ENCODE data around the gene PCNX2. TPM values are rescaled to one million over a fixed set of nuclear protein-coding genes. Genes with fewer than 3 reads are reported as not detected.

The PCNX2 gene
- total and polyA plus RNA-seq, 2 experiments from 2014 or later, result 42.9 to 88.3 TPM

- no peaks in the 10 kb centered on the region for H3K27me3 ChIP-seq (ENCODE audit: insufficient read depth)
- Mint-ChIP-seq H3K27ac (peak overlapping the region; percentile 75), H3K9me3 (no peaks in the 10 kb centered on the region), H3K4me1 (peaks cover 42% of the 10 kb centered on the region), H3K36me3 (ENCODE audit: low read depth) (peaks cover 41% of the 10 kb centered on the region), H3K4me3 (no peak overlapping the region), H3K27me3 (ENCODE audit: insufficient read depth, low read depth, poor library complexity) (no peaks in the 10 kb centered on the region)
- H2AFZ ChIP-seq, result no peak overlapping the region
- H3F3A ChIP-seq (replicated peaks; ENCODE audit: low read depth), result no peaks in the 10 kb centered on the region
- no peaks in the 10 kb centered on the region for H3K9me2 ChIP-seq (ENCODE audit: insufficient read depth)
- DNase-seq (ENCODE audit: low spot score) (no peak), ATAC-seq (no peak)
- peaks cover 38% of the 10 kb centered on the region for H3K4me1 ChIP-seq (ENCODE audit: insufficient read depth)
- TF ChIP-seq ZNF114 (CRISPR knock-in tag; IDR thresholded peaks at IDR 0.05), result no peak
- TF ChIP-seq, protein P1, sequence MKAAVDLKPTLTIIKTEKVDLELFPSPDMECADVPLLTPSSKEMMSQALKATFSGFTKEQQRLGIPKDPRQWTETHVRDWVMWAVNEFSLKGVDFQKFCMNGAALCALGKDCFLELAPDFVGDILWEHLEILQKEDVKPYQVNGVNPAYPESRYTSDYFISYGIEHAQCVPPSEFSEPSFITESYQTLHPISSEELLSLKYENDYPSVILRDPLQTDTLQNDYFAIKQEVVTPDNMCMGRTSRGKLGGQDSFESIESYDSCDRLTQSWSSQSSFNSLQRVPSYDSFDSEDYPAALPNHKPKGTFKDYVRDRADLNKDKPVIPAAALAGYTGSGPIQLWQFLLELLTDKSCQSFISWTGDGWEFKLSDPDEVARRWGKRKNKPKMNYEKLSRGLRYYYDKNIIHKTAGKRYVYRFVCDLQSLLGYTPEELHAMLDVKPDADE (IDR thresholded peaks at IDR 0.05), result no peak
- TF ChIP-seq STAT1 (IDR thresholded peaks at IDR 0.05; ENCODE audit: unreplicated experiment), result no peak
- no peak for TF ChIP-seq CREB1 (CRISPR knock-in tag; IDR thresholded peaks at IDR 0.05; ENCODE audit: low read depth)
- TF ChIP-seq, protein P2, sequence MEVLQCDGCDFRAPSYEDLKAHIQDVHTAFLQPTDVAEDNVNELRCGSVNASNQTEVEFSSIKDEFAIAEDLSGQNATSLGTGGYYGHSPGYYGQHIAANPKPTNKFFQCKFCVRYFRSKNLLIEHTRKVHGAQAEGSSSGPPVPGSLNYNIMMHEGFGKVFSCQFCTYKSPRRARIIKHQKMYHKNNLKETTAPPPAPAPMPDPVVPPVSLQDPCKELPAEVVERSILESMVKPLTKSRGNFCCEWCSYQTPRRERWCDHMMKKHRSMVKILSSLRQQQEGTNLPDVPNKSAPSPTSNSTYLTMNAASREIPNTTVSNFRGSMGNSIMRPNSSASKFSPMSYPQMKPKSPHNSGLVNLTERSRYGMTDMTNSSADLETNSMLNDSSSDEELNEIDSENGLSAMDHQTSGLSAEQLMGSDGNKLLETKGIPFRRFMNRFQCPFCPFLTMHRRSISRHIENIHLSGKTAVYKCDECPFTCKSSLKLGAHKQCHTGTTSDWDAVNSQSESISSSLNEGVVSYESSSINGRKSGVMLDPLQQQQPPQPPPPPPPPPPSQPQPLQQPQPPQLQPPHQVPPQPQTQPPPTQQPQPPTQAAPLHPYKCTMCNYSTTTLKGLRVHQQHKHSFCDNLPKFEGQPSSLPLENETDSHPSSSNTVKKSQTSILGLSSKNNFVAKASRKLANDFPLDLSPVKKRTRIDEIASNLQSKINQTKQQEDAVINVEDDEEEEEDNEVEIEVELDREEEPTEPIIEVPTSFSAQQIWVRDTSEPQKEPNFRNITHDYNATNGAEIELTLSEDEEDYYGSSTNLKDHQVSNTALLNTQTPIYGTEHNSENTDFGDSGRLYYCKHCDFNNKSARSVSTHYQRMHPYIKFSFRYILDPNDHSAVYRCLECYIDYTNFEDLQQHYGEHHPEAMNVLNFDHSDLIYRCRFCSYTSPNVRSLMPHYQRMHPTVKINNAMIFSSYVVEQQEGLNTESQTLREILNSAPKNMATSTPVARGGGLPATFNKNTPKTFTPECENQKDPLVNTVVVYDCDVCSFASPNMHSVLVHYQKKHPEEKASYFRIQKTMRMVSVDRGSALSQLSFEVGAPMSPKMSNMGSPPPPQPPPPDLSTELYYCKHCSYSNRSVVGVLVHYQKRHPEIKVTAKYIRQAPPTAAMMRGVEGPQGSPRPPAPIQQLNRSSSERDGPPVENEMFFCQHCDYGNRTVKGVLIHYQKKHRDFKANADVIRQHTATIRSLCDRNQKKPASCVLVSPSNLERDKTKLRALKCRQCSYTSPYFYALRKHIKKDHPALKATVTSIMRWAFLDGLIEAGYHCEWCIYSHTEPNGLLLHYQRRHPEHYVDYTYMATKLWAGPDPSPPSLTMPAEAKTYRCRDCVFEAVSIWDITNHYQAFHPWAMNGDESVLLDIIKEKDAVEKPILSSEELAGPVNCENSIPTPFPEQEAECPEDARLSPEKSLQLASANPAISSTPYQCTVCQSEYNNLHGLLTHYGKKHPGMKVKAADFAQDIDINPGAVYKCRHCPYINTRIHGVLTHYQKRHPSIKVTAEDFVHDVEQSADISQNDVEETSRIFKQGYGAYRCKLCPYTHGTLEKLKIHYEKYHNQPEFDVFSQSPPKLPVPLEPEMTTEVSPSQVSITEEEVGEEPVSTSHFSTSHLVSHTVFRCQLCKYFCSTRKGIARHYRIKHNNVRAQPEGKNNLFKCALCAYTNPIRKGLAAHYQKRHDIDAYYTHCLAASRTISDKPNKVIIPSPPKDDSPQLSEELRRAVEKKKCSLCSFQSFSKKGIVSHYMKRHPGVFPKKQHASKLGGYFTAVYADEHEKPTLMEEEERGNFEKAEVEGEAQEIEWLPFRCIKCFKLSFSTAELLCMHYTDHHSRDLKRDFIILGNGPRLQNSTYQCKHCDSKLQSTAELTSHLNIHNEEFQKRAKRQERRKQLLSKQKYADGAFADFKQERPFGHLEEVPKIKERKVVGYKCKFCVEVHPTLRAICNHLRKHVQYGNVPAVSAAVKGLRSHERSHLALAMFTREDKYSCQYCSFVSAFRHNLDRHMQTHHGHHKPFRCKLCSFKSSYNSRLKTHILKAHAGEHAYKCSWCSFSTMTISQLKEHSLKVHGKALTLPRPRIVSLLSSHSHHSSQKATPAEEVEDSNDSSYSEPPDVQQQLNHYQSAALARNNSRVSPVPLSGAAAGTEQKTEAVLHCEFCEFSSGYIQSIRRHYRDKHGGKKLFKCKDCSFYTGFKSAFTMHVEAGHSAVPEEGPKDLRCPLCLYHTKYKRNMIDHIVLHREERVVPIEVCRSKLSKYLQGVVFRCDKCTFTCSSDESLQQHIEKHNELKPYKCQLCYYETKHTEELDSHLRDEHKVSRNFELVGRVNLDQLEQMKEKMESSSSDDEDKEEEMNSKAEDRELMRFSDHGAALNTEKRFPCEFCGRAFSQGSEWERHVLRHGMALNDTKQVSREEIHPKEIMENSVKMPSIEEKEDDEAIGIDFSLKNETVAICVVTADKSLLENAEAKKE (CRISPR knock-in tag; IDR thresholded peaks at IDR 0.05), result no peak
- TF ChIP-seq JUNB (IDR thresholded peaks at IDR 0.05; ENCODE audit: unreplicated experiment), result no peak
- no peak for TF ChIP-seq NANOG (IDR thresholded peaks at IDR 0.05; ENCODE audit: borderline replicate concordance)
- no peak for TF ChIP-seq EZH2phosphoT487 (IDR thresholded peaks at IDR 0.05; ENCODE audit: unreplicated experiment)
- H3K27ac ChIP-seq (ENCODE audit: low read depth), result 0 out of 2 replicates have a peak overlapping the region, but pooled peaks have one; percentile 20
- H4K20me1 ChIP-seq (replicated peaks; ENCODE audit: insufficient read depth), result peaks cover 52% of the 10 kb centered on the region
- peaks cover 100% of the 10 kb centered on the region for H3K79me2 ChIP-seq (replicated peaks; ENCODE audit: insufficient read depth)
- H3K4me3 ChIP-seq, result no peak overlapping the region
- no peak overlapping the region for H3K4me2 ChIP-seq
- 0 out of 2 replicates have a peak, but pooled peaks cover 3% of the 10 kb centered on the region for H3K36me3 ChIP-seq (ENCODE audit: insufficient read depth)
These were observed 17.6 kb downstream of the PCNX2 start for GRCh38 chr1:233277637-233278606.
